Prostate gland (tissue), 2 donors: Measurements from ENCODE around the gene SPDEF.

Experiments used
- CTCF ChIP-seq, 4 experiments: fragments of 200-600 bp in 2 of 4; fragments of 450-650 bp in 2 of 4; sonication (generic) in 2 of 4; IDR thresholded peaks; 1 replicate in 3 of 4; 2 replicates in 1 of 4; pipeline ENCODE4 v1.5.1; 2016 to 2019; ENCODE audit warnings: antibody characterized with exemption in 4 of 4, mild to moderate bottlenecking in 2 of 4, moderate library complexity in 2 of 4
- POLR2A ChIP-seq: fragments of 450-650 bp; IDR thresholded peaks from one replicate; pipeline ENCODE4 v1.6.1; 2016; ENCODE audit warnings: antibody characterized with exemption, mild to moderate bottlenecking
- POLR2AphosphoS5 ChIP-seq: sonication (generic); formaldehyde crosslinking; IDR thresholded peaks from one replicate; pipeline ENCODE4 v1.6.1; 2017; ENCODE audit warnings: antibody characterized with exemption

DNA sequence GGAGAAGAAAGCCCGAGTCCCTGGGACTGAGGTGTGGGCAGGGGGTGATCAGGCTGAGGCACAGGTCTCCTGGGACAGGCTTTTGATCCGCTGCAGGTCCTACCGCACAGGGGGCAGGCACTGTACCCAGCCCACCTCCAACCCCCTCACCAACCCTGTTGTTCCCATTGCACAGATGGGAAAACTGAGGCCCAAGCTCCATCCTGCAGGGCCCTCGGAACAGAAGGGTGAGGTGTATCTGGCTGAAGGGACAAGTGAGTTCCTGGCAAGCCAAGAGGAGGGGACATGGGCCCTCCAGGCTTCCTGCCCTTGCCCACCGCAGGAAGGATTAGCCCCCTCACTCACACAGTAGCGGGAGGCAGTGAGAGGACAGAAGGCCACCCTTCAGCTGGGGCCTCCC, 16.5 kb upstream of the SPDEF start:
- TF ChIP-seq CTCF (IDR thresholded peaks at IDR 0.05) = no peak
- no peak for TF ChIP-seq POLR2A
- no peak for TF ChIP-seq POLR2AphosphoS5
